Activated CD4-positive, alpha-beta memory T cell treated with anti-CD3 and anti-CD28 coated beads for 36 hours (primary cell): ENCODE data around the gene ERN2. TPM values are rescaled to one million over a fixed set of nuclear protein-coding genes. Genes with fewer than 3 reads are reported as not detected.
A peak's percentile ranks its signal among the peaks of the same experiment; 100 is the strongest.

Experiments used
- CTCF ChIA-PET: fragments of 350-600 bp; sonication (Branson Sonifier 250); formaldehyde crosslinking; loops from one replicate; lab custom pipeline; 2021; ENCODE audit warnings: antibody characterized with exemption, inconsistent platforms; lab: Charles Lee
- POLR2A ChIA-PET: fragments of 350-600 bp; sonication (Branson Sonifier 250); formaldehyde crosslinking; loops from one replicate; lab custom pipeline; 2021; ENCODE audit warnings: antibody characterized with exemption; lab: Charles Lee
- DNase-seq: peaks from one replicate; pipeline ENCODE4 v3.0.0-alpha.2; 2020
- H3K27ac Mint-ChIP-seq: one replicate; pipeline ENCODE4 v1.8.0; 2021; ENCODE audit warnings: mixed read lengths
- H3K27me3 Mint-ChIP-seq: one replicate; pipeline ENCODE4 v1.8.0; 2021; ENCODE audit warnings: mixed read lengths
- H3K36me3 Mint-ChIP-seq: one replicate; pipeline ENCODE4 v1.8.0; 2021; ENCODE audit warnings: mixed read lengths
- H3K4me1 Mint-ChIP-seq: one replicate; pipeline ENCODE4 v1.8.0; 2021; ENCODE audit warnings: low read depth, mixed read lengths
- H3K4me3 Mint-ChIP-seq: one replicate; pipeline ENCODE4 v1.8.0; 2021; ENCODE audit warnings: mild to moderate bottlenecking, mixed read lengths
- H3K9me3 Mint-ChIP-seq: one replicate; pipeline ENCODE4 v1.8.0; 2021; ENCODE audit warnings: mixed read lengths
- intact Hi-C: fragments of 100-400 bp; cut with micrococcal nuclease; formaldehyde crosslinking; loops from one replicate; pipeline ENCODE4 v1.15.1; 2023
- total RNA-seq, 2 experiments: library from RNA; stranded (reverse); gene quantifications; one replicate each; pipeline ENCODE4 v1.2.3, GENCODE V29; 2021

Gene ERN2
- total RNA-seq, 2 experiments from 2014 or later, result not detected

DNA sequence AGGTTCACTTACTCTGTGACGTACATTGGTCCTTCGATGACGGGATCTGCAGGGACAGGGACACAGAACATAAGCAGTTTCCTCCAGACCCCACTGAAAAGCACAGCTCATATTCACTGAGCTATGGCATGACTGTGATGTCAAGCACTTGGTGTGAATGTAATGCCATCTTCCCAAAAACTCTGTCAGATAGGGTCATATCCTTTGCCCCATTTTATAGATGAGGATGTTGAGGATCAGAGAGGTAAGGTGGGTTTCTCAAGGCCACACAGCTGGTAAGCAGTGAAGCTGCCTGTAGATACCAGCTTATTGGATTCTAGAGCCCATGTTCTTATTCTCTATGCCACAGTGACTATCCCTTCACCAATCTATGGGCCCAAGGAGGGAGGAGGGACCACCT, 2.5 kb downstream of the ERN2 start:
- POLR2A ChIA-PET, result no interaction called here
- Mint-ChIP-seq H3K4me3 (no peak overlapping the region), H3K9me3 (peaks cover 14% of the 10 kb centered on the region), H3K27ac (no peak overlapping the region), H3K36me3 (no peaks in the 10 kb centered on the region), H3K27me3 (peaks cover 34% of the 10 kb centered on the region), H3K4me1 (no peaks in the 10 kb centered on the region)
- intact Hi-C loops, result no loop called here
- CTCF ChIA-PET, result no interaction called here
- no peak for DNase-seq

DNA sequence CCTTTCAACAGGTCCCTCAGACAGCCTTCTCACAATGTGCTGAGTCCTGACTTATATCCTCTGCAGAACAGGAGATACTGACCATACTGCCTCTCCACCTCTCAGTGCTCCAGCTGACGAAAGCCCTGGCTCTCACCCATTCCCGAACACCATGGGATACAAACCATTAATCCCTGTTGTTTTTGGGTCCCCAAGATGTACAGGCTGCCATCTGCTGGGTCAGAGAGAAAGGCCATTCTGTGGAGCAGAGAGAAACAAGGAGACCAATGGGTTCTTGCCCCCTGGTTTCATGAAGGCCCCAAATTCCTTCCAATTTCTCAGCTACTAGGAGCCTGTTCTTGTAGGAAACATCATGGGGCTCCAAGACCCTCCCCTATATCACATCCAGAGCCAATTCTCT, 3.0 kb downstream of the ERN2 start:
- ChIA-PET CTCF (interaction anchor here (0.8 kb wide), 1 partner anchor 18 kb away, joined by 3 read pairs; no protein-coding TSS in a partner anchor), POLR2A (no interaction called here)
- Mint-ChIP-seq H3K9me3 (peaks cover 14% of the 10 kb centered on the region), H3K4me1 (no peaks in the 10 kb centered on the region), H3K27ac (no peak overlapping the region), H3K4me3 (no peak overlapping the region), H3K36me3 (no peaks in the 10 kb centered on the region), H3K27me3 (peaks cover 34% of the 10 kb centered on the region)
- intact Hi-C loops, result no loop called here
- no peak for DNase-seq

DNA sequence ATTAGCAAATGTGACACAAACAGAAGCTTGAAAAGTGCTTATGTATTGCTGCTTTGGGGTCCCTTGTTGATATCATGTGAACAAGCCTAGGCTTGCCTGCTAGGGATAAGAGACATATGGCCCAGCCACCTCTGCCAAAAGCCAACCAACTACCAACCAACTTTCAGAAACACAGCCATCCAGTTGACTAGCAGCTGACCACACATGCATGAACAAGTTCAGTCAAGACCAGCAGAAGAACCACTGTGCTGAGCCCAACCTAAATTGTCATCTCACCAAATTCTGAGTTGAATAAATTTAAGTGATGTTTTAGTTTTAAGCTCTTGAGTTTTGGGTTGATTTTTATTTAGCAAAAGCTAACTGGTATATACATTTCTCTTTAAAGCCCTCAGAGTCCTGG, 3.5 kb downstream of the ERN2 start:
- H3K4me3 Mint-ChIP-seq, result no peak overlapping the region
- CTCF ChIA-PET, result interaction anchor here (0.8 kb wide), 1 partner anchor 18 kb away, joined by 3 read pairs; no protein-coding TSS in a partner anchor
- peaks cover 32% of the 10 kb centered on the region for H3K27me3 Mint-ChIP-seq

DNA sequence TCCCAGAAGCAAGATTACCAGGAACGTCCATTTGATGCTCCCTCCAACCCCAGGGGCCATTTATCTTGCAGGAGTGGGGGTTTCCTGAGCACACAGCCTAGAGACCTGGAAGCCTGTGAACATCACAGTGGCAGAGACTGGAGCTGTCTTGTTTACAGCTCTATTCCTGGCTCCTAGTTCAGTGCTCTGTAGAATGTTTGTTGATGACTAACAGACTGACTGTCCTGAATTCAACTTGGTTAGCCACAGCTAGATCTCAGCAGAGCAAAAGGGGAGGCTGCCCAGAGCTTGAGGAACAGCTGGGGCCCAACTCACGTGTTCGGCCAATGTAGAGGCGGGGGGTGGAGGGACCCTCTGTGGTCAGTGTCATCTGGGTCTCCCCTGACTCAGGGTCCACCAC, 6.6 kb downstream of the ERN2 start:
- Mint-ChIP-seq H3K4me3 (no peak overlapping the region), H3K36me3 (peaks cover 5% of the 10 kb centered on the region), H3K27ac (no peak overlapping the region), H3K9me3 (peaks cover 24% of the 10 kb centered on the region), H3K27me3 (peaks cover 17% of the 10 kb centered on the region), H3K4me1 (no peaks in the 10 kb centered on the region)
- intact Hi-C loops, result no loop called here
- CTCF ChIA-PET, result no interaction called here
- DNase-seq, result no peak
- POLR2A ChIA-PET, result no interaction called here

More for the DNA sequence above, 3.5 kb downstream of the ERN2 start:
- POLR2A ChIA-PET, result no interaction called here
- Mint-ChIP-seq H3K4me1 (no peaks in the 10 kb centered on the region), H3K27ac (no peak overlapping the region), H3K9me3 (peaks cover 14% of the 10 kb centered on the region), H3K36me3 (no peaks in the 10 kb centered on the region)
- intact Hi-C loops, result no loop called here
- no peak for DNase-seq

DNA sequence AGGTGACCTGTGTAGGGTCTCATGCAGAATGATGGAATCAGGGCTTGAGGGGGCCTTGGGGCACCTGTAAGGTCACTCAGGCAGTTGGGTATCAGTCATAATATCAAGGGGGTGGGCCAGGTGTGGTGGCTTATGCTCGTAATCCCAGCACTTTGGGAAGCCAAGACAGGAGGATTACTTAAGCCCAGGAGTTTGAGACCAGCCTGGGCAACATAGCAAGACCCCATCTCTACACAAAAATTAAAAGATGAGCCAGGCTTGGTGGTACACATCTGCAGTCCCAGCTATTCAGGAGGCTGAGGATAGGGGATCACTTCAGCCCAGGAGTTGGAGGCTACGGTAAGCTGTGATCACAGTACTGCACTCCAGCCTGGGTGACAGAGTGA, 7.5 kb downstream of the ERN2 start:
- ChIA-PET POLR2A (no interaction called here), CTCF (no interaction called here)
- intact Hi-C loops, result no loop called here
- Mint-ChIP-seq H3K27me3 (peaks cover 9% of the 10 kb centered on the region), H3K36me3 (peaks cover 5% of the 10 kb centered on the region), H3K4me3 (no peak overlapping the region), H3K27ac (no peak overlapping the region), H3K9me3 (peaks cover 23% of the 10 kb centered on the region), H3K4me1 (no peaks in the 10 kb centered on the region)
- no peak for DNase-seq

DNA sequence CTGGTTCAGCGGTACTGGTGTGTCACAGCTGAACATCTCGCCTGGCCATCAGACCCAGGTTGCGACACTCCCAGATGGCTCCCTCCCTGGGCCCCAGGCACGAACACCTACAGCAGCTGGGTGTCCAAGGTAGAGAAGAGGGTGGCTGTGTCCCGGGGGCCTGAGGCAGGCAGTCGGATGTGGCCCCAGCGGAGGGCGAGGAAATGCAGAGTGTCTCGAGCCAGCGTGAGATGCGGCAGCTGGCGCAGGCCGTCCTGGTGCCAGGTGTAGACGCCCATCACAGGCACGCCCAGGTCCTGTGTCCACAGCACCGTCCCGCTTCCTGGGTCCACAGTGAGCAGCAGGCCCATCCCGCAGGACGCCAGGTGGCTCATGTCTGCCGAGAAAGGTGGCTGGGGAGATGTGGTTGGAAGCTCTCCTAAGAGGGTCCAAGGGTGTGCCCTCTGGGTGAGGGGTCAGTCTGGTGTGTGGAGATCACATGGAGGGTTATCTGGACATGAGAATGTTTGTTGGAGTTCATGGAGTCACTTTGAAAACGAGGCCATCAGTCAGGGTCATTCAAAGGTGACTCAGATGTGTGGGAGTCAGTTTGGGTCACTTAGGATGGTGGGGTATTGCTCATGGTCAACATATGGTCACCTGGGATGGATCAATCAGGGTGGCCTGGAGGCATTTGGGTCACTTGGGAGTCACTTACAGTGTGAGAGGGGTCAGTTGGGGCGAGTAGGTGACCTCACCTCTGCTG, 8.1 kb downstream of the ERN2 start:
- Mint-ChIP-seq H3K36me3 (peaks cover 5% of the 10 kb centered on the region), H3K27me3 (peaks cover 5% of the 10 kb centered on the region), H3K4me1 (no peaks in the 10 kb centered on the region), H3K27ac (no peak overlapping the region), H3K4me3 (no peak overlapping the region), H3K9me3 (peaks cover 17% of the 10 kb centered on the region)
- no peak for DNase-seq
- intact Hi-C loops, result no loop called here
- CTCF ChIA-PET, result no interaction called here
- POLR2A ChIA-PET, result no interaction called here

DNA sequence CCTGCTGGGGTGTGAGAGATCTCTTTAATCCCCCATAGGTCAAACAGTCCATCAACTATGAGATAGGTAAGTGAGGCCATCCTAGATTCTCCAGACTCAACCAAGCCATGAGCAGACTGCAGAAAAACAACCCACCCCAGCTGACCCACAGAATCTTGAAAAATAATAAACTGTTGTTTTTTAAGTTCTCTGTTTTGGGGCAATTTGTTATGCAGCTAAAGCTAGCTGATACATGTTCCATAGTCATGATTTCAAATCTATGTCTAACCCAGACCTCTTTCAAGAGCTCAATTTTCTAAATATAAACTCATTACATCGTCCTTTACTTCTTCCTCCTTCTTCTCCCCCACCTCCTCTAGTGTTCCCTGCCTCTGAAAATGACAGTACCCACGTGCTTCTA, 10.1 kb downstream of the ERN2 start:
- intact Hi-C loops, result no loop called here
- Mint-ChIP-seq H3K27me3 (peaks cover 4% of the 10 kb centered on the region), H3K4me3 (no peak overlapping the region), H3K4me1 (peaks cover 2% of the 10 kb centered on the region), H3K27ac (no peak overlapping the region), H3K36me3 (peaks cover 5% of the 10 kb centered on the region), H3K9me3 (peaks cover 10% of the 10 kb centered on the region)
- ChIA-PET CTCF (interaction anchor here (1.1 kb wide), 1 partner anchor 9 kb away, joined by 3 read pairs; no protein-coding TSS in a partner anchor), POLR2A (no interaction called here)
- DNase-seq, result no peak

DNA sequence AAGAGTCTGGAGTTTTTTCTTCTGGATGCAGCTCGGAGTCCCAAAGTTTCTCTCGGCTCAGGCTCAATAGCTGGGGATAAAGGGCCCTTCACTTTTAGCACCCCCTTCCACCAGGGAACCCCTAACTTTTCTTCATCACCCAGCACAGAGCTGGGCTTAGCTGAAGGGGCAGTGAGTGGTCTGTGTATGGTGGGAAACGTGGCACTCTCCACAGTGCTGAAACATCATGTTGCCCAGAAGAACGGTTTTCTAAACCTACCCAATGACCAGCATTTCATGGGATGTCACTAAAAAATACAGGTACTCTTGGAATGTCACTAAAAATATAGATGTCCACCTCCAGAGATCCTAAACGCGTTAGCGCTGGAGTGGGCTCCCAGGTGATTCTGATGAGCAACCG, 12.0 kb downstream of the ERN2 start:
- H3K9me3 Mint-ChIP-seq, result peaks cover 10% of the 10 kb centered on the region
- H3K4me1 Mint-ChIP-seq, result peaks cover 2% of the 10 kb centered on the region
- intact Hi-C loops, result no loop called here
- DNase-seq, result no peak
- H3K27ac Mint-ChIP-seq, result no peak overlapping the region
- H3K36me3 Mint-ChIP-seq, result peaks cover 5% of the 10 kb centered on the region
- ChIA-PET CTCF (interaction anchor here (0.7 kb wide), 1 partner anchor 872 kb away, joined by 4 read pairs; no protein-coding TSS in a partner anchor), POLR2A (no interaction called here)
- H3K27me3 Mint-ChIP-seq, result peaks cover 4% of the 10 kb centered on the region
- H3K4me3 Mint-ChIP-seq, result no peak overlapping the region

DNA sequence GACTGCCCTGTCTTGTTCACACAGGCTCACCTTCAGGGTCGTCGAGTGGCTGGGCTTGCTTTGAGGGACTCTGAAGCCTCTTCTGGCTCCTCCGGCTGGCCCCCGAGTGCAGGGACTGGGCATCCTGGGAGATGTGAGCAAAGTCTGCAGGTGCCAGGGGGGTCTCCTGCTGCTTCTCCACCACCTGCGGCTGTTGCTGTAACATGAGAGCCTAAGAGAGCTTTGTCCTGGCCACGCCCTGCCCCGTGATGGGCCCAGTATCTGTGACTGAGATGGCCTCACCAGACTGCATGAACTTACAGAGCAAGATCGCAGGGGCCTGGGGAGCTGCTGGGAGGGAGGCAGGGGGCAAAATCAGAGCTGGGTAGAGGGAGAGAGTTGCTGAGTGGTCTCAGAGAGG, 12.5 kb downstream of the ERN2 start:
- peaks cover 10% of the 10 kb centered on the region for H3K9me3 Mint-ChIP-seq
- ChIA-PET CTCF (no interaction called here), POLR2A (no interaction called here)
- peaks cover 4% of the 10 kb centered on the region for H3K27me3 Mint-ChIP-seq
- DNase-seq, result no peak
- H3K27ac Mint-ChIP-seq, result no peak overlapping the region
- no peak overlapping the region for H3K4me3 Mint-ChIP-seq
- H3K36me3 Mint-ChIP-seq, result peaks cover 5% of the 10 kb centered on the region
- intact Hi-C loops, result no loop called here
- H3K4me1 Mint-ChIP-seq, result peaks cover 2% of the 10 kb centered on the region

DNA sequence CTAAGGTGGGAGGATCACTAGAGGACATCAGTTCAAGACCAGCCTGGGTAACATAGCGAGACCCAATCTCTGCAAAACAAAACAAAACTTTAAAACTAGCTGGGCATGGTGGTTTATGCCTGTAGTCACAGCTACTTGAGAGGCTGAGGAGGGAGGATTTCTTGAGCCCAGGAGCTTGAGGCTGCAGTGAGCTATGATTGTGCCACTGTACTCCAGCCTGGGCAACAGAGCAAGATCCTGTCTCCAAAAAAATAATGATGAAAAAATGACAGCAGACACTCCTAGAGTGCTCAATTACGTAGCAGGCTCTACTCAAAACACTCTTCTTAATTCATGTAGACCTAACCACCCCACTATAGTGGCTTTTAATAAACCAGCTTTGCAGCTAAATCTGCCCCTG, 12.9 kb downstream of the ERN2 start:
- Mint-ChIP-seq H3K36me3 (peaks cover 5% of the 10 kb centered on the region), H3K4me1 (peaks cover 2% of the 10 kb centered on the region), H3K9me3 (peaks cover 10% of the 10 kb centered on the region), H3K27me3 (peaks cover 4% of the 10 kb centered on the region), H3K27ac (no peak overlapping the region), H3K4me3 (no peak overlapping the region)
- no peak for DNase-seq
- CTCF ChIA-PET, result no interaction called here
- POLR2A ChIA-PET, result no interaction called here
- intact Hi-C loops, result no loop called here

DNA sequence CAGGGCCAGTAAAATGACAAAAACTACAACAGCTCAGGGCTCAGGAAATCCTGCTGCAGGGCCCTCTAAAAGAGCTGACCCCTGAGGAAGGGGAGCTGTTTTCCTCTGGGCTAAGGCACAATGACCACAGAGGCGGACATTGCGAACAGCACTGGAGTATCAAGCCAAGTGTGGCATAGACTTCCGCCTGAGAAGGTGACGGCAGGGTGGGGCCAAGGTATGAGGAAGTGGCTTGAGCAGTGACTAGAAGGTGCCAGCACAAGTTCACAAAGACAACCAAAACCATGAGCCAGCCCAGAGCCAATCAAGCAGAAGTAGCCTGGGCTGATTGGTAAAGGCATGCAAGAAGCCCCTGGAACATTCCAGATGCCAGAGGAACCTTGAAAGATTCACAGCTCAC, 13.9 kb downstream of the ERN2 start:
- H3K4me1 Mint-ChIP-seq, result peaks cover 2% of the 10 kb centered on the region
- DNase-seq, result peak; percentile 24
- POLR2A ChIA-PET, result no interaction called here
- intact Hi-C loops, result no loop called here
- no peak overlapping the region for H3K27ac Mint-ChIP-seq
- peaks cover 2% of the 10 kb centered on the region for H3K27me3 Mint-ChIP-seq
- no peak overlapping the region for H3K4me3 Mint-ChIP-seq
- peaks cover 5% of the 10 kb centered on the region for H3K36me3 Mint-ChIP-seq
- CTCF ChIA-PET, result no interaction called here
- peaks cover 10% of the 10 kb centered on the region for H3K9me3 Mint-ChIP-seq

DNA sequence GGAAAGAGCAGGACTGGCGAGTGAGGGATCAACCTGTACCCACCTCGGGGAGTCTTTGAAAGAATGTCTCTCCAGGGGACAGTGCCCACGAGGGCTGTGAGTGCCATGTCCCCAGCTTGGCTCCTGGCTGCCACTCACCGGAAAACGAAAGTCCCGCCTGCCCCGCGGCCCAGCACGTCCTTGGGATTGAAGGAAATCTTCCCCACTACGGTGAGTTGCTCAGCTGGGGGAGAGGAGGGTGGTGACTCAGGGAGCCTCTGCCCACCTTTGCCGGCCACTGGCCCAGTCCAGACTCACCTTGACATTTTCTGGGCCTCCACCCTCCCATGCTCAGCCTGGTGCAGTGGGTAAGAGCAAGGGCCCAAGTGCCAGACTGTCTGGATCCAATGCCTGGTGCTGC, 17.3 kb downstream of the ERN2 start:
- H3K27ac Mint-ChIP-seq, result no peak overlapping the region
- peaks cover 2% of the 10 kb centered on the region for H3K4me1 Mint-ChIP-seq
- H3K4me3 Mint-ChIP-seq, result no peak overlapping the region
- ChIA-PET CTCF (no interaction called here), POLR2A (no interaction called here)
- H3K27me3 Mint-ChIP-seq, result peaks cover 2% of the 10 kb centered on the region
- intact Hi-C loops, result no loop called here
- H3K9me3 Mint-ChIP-seq, result no peaks in the 10 kb centered on the region
- DNase-seq, result no peak
- peaks cover 6% of the 10 kb centered on the region for H3K36me3 Mint-ChIP-seq
